ENCODE results near the gene TRPV4.
"Not testable (repeated sequence)": the region's sequence is repeated elsewhere in the genome, so short reads cannot be mapped to it uniquely, and the experiment has no call there.

TRPV4 gene

DNA sequence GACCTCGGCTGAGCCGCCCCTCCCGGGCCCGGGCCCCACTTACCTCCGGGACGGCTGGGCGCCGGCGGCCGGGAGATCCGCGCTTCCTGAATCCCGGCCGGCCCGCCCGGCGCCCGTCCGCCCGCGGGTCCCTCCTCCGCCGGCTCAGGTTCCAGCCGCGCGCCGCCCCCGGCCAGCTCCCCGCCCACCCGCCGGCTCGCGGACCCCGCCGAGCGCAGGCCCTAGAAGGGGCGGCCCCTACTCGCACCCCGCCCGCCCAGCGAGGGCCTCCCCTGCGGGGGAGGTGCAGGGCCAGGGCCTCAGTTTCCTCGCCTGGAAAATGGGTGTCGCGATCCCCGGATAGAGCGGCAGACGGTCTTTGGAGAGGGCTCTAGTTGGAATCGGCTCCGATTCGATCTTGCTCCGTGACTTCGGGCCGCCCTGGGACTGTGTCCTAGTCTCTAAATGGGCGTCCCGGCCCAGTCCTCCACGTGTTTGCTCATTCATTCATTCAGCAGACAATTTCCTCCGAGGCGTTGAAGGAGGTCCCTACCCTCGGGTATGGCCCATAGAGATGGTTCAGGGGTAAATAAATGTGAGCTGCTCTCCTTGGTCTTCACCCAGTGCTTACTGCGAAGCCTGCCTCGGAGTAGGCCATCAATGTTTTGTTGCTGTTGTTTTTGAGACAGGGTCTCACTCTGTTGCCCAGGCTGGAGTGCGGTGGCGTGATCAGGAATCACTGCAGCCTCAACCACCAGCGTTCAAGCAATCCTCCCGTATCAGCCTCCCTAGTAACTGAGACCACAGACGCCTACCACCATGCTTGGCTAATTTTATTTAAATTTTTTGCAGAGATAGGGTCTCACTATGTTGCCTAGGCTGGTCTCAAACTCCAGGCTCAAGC is at the start of gene TRPV4:
Gene TRPV4 (minus strand): TSS at position 92 of the 883 bp plus-strand sequence. CDS start 18,602 bp downstream, outside the sequence.
- no peak for DNase-seq

DNA sequence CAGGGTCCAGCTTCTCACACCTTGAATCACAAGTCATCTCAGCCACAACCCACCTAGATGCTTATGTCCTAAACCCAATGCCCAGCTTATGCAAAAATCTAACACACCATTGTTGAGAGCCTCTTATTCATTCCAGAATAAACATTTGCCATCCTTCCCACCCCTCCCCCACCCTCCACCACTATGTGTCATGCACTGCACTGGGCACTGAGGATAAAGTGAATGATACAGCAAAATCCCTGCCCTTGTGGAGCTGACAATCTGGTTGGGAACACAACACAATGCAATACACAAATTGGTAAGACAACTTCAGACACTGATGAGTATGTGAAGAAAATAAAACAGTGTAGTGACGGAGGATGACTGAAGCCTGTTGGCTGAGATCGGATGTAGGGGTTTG is 48.6 kb upstream of the TRPV4 start:
- no peak for DNase-seq

DNA sequence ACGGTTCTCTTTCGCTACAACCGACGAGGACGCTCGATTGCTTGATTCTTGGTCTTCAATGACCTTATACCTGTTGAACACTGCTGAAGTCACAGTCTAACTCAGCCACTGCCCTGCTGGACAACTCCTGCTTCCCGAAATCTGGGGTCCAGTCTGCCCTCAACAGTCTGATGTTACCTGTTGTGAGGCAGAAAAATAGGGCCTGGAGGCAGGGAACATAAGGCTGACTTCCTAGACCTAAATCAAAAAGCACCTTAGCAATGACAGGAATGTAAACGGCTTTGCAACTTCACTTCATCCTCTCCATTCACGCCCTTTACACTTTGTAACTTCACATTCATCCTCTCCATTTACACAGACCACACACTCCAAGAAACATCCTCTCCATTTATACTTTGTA is 47.7 kb upstream of the TRPV4 start:
- no peak for DNase-seq

DNA sequence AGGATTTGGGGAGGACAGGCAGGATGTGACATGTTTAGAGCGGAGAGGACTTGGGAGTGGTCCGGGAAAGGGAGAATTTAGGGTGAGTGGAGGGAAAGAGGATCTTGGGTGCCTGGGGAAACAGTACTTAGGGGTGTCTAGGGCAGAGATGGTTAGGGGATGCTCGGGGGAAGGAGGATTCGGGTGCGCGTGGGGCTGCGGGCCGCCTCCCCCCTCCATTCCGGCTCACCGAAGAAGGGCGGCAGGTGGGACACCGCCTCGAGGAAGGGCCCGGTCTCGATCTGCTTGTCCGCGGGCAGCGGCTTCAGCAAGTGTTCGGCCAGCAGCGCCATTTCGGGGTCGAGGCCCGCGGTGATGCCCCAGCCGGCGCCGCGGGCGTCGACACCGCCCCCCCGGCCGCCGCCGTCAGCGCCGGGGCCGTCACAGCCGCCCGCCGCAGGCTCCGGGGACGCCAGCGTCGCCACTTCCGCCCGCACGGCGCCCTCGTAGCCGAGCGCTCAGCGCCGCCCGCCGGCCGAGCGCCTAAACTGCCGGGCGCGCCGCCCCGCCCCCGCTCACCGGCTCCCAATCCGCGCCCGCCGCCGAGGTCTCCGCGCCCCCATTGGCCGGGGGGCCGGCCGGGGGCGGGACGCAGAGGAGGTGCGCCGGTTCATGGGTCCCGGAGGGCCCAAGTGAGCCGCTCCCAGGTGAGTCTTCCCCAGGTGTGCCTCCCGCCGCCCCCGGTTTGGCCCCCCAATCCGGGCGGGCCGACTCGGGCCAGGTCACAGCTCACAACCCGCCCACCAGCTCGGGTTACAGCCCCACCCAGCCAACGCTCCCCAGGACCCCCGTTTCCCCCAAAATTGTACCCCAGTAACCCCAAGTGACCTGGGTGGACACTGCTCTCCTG is 47.1 kb upstream of the TRPV4 start, which contains the start of gene GLTP:
Gene GLTP (minus strand): TSS at position 499 of the 889 bp plus-strand sequence. CDS start 167 bp downstream, at position 332.
- peak; percentile 91 for DNase-seq

DNA sequence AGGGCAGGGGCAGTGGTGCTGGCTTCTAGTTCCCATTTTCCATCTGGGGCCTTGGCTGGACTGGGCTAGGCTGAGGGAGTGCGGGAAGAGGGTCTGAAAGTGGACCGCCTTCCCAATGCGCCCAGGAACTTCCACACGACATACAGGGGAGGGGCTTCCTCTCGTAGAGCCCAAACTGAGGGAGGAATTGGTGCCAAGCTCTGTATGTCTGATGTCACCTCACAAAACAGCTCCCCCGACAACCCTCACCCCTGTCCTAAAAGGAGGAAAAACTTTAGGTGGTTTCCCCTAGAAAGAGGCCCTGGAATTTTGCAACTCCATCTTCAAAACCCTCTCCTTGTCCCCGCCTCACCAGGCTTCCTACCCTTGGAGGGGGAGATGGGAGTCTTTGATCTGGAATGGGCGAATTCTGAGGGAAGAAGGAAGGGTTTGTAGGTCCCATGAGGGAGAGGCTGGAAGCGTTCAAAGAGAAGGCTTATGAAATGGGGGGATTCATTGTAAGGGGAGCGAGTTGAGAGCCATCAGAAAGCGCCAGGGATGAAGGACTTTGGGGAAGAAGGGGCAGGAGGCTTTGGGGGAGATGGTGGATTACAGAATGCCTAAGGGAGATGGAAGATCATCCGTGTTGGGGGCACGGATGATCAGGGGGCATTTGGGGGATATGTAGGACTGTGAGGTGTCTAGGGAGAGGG is 46.3 kb upstream of the TRPV4 start:
- DNase-seq, result no peak

DNA sequence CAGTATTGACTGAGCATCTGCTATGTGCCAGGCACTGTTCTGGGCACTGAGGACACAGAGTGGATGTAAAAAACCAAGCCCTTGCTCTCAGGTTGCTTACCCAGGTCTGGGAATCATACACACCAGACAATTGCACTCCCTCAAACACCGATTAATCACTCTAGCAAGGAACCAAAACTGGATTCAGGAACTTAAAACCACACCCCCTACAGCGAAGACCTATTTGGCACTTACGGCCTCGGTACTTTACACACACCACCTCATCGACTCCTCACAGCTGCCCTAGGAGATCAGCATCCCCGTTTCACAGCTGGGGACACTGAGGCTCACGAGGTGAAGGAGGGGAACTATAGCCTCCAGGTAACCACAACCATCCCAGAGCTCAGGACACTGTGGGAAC is 45.6 kb upstream of the TRPV4 start:
- DNase-seq, result no peak

DNA sequence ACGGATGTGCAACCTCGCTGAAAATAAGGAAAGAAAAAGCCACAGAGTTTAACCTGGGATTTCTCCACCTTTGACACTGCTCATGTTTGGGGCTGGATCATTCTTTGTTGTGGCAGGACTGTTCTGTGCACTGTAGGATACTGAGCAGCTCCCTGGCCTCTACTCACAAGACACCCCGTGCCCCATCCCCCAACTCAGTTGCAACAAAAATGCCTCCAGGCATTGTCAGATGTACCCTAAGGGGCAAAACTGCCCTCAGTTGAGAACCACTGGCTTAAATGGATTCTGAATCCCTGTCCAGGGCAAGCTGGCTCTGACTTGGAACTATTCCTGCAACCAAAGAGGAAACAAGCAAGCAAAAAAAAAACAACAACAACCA is 45.0 kb upstream of the TRPV4 start:
- DNase-seq, result no peak

DNA sequence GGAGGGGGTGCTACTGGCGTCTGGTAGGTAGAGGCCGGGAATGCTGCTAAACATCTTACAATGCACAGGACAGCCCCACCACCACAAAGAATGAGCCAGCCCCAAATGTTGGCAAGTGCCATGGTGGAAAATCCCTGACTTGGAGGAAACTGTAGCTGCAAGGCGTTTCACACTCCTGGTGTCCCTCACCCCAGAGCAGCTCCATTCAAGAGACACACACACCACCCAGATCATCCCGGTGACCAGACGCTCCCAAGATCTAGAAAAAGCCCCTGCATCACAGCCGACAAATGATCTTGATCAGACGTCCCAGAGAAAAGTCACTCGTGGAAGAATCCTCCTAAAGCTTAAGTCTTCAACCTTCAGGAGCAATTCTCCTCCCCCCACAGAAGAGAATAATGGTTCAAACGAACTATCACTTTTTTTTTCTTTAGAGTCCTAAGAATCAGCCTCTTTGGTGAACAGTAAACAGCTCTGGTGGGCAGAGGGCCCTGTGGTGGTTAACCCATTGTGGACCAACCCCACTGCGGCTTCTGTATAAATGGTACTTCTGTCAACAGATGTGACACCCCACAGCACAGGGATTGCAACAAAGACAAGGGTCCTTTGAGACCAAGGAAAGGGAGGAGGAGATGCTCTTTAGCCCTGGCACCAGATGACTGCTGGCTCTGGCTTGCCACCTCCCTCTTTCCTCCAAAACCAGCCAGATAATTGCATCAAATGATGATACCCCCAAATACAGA is 44.5 kb upstream of the TRPV4 start:
- no peak for DNase-seq

DNA sequence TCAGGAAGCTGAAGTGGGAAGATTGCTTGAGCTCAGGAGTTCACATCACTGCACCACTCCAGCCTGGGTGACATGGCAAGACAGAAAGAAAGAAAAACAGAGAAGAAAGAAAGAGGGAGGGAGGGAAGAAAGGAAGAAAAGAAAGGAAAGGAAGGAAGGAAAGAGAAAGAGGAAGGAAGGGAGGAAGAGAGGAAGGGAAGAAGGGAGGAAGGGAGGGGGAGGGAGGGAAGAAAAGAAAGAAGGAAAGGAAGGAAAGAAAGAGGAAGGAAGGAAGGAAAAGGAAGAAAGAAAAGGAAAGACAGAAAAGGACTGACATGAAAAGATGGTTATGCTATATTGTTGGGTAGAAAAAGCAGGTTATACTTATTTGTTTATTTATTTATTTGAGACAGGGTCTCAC is 43.2 kb upstream of the TRPV4 start:
- DNase-seq, result no peak

DNA sequence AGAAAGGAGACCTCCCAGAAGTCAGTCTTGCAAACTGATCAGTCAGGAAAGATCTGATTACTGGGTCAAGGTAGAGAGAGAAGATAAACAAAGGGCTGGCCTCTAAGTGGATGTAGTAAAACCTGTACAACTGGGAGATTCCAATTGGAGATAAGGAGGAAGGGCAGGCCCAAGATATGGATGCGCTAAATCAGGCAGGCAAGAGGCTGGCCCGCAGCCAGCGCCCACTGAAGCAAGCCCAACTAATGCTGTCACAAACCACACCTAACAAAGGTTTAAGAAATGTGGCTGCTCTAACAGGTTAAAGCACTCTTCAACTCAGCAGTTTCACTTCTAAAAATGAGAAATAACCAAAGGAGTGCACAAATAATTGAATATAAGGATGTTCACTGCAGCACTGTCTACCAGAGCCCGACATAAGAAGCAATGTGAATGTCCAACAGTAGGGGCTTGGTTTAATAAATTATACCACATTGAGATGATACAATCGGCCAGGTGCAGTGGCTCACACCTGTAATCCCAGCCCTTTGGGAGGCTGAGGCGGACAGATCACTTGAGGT is 42.5 kb upstream of the TRPV4 start:
- DNase-seq, result no peak

DNA sequence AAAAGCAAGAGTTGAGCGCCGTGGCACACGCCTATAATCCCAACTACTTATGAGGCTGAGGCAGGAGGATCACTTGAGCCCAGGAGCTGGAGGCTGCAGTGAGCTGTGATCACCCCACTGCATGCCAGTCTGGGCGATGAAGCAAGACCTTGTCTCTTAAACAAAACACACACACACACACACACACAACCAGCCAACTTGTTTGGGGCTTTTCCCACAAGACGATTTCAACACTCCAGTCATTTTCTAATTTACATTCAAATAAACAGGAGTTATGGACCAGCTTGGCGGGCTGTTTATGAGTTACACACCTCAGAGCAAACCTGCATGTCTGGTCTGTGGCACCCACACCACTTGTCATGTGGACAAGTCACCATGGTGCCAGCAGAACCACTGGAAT is 40.5 kb upstream of the TRPV4 start:
- DNase-seq, result no peak

DNA sequence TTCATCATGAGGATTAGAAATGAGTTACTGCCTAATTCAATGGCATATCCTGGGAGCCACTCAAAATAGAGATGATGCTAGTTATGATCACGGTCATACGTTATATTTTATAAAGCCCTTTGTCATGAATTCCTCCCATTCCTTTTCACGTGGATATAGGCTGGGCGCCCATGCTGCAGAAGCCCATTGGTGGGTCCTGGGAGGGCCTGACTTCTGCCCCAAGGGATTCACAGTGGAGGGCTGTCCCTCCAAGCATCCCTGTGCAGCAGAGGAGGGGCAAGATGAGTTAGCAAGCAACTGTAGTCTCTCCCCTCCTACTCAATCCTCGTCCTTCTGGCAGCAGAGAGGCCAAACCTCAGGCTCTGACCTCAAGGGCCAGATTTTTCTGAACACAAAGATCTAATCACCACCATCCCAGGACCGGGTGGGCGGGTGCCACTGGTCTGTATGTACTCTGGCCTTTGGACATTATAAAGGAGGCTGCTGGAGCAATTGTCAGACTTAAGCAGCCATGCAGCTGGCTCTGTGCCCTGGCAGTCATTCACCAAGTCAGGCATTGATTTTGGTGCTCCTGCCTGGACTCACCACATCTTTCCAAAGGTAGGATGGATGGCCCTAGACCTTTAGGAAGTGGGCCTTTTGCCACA is 38.6 kb upstream of the TRPV4 start:
- DNase-seq, result no peak

DNA sequence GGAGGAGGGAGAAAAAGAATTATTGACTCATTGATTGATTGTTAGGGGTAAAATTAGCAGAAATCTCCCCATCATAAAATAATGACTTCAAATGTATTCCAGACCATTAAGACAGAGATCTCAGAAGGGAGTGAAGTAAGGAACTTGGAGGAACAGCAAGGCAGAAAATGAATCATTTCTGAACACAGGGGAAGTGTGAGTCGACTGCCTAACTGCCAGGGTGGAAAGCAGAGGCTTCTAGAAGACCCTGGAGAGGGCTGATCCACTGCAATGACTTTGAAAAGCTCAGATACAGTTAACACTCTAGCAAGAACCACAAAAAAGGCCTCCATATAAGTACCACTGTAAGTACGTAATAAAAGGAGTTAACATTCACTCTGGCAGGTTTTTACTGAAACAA is 37.5 kb upstream of the TRPV4 start:
- no peak for DNase-seq

DNA sequence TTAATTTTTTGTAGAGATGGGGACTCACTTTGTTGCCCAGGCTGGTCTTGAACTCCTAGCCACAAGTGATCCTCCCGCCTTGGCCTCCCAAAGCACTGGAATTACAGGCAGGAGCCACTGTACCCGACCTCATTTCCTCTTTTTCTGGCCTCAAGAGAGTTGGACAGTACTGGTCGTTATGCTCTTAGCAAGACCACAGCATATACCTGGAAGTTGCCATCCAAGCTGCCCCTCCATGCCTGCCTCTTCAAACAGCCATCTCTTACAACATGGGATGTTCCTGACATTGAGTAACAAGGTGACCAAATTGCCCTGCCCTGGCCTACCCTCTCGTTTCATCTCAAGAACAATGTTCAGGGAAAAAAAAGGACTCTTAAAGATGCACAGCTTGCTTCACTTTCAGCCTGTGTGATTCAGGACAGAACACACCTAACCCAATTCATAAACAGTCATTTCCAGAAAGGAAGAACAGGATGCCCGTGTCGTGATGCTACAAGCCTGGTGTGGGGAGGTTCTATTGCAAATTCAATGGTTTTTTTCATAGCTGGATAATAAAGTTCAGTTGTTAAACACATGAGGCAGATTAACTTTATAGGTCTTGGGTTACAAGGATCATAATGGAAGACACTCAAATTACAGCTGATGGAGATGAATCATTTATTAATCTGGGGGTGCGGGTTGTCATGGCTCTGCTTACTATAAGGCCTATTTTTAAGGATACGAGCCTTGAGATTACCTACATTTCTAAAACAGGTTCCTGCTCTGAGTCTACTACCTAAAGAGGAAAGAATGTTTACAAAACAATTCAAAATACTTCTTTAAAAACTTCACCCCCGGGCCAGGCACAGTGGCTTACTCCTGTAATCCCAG is 35.2 kb upstream of the TRPV4 start:
- DNase-seq, result no peak

DNA sequence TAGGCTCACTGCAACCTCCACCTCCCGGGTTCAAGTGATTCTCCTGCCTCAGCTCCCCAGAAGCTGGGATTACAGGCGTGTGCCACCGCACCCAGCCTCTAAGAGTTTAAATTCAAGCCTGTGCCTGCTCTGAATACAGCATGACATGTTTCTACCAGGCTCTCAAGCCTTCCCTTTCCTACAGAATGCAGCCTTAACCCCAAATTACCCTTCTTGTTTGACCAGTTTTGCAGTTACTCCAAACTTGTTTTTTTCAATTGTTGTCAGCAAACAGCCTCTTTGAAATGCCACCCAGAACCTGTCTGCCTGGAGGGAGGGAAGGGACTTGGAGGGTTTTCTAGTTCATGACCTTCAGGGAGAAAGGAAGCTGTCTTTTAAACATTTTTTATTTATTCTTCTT is 31.7 kb upstream of the TRPV4 start:
- DNase-seq, result no peak

DNA sequence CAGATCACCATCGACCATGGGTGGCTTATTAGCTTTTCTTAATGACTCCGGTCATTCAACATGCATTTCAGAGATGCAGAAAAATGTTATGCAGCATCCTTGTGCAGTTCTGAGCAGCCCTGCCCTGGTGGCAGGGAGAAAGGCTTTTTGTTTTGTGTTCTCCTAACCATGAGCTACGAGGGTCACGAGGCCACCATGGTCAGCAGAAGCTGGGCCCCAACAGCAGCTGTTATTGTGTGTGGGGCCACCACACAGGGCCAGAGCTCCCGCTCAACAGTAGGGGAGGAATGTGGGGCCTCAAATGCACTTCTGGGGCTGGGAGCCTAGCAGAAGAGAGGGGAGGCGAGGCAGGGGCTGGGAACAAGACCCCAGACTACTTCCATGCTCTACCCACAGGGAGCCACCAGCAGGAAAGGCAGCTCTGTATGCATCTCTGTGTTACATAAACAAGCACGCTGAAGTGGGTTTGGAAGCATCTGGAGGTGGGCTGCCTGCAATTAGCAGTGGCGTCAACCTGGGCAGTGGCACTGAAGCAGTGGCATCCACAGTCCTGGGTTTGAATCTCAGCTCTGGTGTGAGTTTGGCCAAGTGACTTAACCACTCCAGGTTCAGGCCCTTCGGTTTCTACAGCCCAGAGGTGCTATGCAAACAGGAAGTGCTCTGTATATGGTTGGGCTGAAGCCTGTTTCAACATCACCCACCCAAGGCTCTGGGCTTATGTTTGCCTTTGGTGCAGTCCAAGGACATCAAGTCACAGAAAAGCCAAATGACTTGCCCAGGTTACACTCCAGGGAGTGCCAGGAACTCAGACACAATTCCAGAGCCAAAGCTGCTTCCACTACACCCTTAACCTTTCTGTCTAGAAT is 30.9 kb upstream of the TRPV4 start:
- no peak for DNase-seq

DNA sequence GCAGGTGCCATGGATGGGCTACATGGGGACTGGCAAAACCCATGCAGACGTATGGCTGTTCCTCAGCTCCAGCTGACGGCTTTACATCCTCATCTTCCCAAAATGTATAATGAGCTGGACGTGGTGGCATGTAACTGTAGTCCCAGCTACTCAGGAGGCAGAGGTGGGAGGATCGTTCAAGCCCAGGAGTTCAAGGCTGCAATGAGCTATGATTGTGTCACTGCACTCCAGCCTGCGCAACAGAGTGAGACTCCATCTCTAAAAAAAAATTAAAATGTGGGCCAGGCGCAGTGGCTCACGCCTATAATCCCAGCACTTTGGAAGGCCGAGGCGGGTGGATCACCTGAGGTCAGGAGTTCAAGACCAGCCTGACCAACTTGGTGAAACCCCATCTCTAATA is 29.3 kb upstream of the TRPV4 start:
- DNase-seq, result not testable (repeated sequence)

DNA sequence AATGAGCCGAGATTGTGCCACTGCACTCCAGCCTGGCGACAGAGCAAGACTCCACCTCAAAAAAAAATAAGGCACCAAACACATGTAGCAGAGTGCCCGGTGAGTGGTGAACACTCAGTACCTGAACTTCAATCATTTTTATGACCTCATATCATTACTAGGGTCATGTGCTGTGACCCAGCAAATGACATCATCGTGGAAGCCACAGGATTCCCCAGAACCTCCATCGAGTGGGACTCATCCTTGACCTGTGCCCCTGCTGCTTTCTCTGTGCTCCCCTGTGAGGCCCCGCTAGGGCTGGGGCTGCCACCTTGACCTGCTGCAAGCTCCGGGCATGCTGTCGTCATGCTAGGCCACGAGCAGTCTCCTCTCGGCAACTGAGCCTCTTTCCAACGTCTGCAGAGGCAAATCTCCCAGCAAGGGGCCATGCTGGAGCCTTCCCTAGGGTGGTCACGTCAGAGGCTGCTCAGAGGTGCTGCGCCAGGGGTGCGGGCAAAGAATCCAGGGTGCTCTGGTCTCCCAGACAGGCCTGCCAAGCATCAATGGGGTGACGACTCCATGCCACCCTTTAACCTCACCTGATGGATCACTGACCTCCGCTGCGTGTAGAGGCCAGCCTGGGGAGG is 28.6 kb upstream of the TRPV4 start:
- no peak for DNase-seq

DNA sequence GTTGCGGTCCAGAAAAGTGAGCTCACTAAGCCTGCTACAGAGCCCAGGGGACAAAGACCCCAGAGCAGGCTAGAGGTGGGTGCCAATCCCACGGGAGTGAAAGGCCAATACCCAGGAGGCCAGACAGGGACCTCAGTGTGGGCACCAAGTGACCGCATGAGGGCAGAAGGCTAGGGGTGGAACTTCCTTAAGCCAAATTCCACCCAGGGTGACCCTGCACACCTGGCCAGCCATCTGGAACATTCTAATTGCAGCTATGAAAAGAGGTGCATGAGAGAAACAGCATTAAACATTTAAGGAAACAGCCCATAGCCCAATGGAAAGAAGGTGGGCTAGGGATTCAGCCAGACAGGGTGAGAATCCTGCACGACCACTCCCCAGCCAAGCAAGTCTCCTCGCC is 27.8 kb upstream of the TRPV4 start:
- DNase-seq, result no peak
